Left cardiac atrium (tissue), 4 donors: ENCODE data around the gene ZNF407. TPM values are rescaled to one million over a fixed set of nuclear protein-coding genes. Genes with fewer than 3 reads are reported as not detected.

Source experiments
- ATAC-seq, 2 donors: fragments of 200-7000 bp; cut with Tn5 transposase; one replicate each; pipeline ENCODE4 v1.9.1; 2020; ENCODE audit warnings: mild to moderate bottlenecking in 2 of 2, moderate library complexity in 2 of 2
- DNase-seq: peaks from one replicate; pipeline ENCODE4 v3.0.0-alpha.2; 2020
- intact Hi-C, 2 donors: fragments of 100-400 bp; cut with DNase I; formaldehyde crosslinking; loops; one replicate each; pipeline versions ENCODE4 v1.14.1 to v1.15.1; 2022 to 2023
- total RNA-seq, 2 donors: library from RNA; stranded (reverse); fragmentation: NEBNext Ultra II Directional; extraction: Animal tissue kit (Norgen Biotek cat#: 25700); gene quantifications; one replicate each; pipeline ENCODE4 v1.2.1, GENCODE V29; 2021
- donor health status: DM: no; HTN: yes; CAD: no.
- donor health status: DM: no; HTN: yes; CAD: no; lungs with severe emphysema.
- donor health status: DM: yes; HTN: yes; CAD: no.
- donor health status: Dilated cardiomyopathy.

Gene ZNF407
- total RNA-seq, 2 donors from 2014 or later, result 10.1 to 10.6 TPM

DNA sequence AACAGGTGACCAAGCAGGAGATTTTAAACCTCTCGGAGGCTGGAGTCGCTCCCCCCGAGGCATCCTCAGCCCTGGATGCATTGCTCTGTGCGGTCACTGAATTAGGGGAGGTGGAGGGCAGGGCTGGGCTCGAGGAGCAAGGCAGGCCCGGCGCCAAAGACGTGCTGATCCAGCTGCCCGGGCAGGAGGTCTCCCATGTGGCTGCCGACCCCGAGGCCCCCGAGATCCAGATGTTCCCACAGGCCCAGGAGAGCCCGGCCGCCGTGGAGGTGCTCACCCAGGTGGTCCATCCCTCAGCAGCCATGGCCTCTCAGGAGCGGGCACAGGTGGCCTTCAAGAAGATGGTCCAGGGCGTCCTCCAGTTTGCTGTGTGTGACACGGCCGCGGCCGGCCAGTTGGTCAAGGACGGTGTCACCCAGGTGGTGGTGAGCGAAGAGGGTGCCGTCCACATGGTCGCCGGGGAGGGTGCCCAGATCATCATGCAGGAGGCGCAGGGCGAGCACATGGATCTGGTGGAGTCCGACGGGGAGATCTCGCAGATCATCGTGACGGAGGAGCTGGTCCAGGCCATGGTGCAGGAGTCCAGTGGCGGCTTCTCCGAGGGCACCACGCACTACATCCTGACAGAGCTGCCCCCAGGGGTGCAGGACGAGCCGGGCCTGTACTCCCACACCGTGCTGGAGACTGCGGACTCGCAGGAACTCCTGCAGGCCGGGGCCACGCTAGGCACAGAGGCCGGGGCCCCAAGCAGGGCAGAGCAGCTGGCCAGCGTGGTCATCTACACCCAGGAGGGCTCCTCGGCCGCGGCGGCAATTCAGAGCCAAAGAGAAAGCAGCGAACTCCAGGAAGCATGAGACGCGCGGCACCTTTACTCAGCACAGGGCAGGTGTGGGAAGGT, 466.2 kb downstream of the ZNF407 start:
- intact Hi-C loops, result no loop called here
- DNase-seq (no peak), ATAC-seq (no peak)

DNA sequence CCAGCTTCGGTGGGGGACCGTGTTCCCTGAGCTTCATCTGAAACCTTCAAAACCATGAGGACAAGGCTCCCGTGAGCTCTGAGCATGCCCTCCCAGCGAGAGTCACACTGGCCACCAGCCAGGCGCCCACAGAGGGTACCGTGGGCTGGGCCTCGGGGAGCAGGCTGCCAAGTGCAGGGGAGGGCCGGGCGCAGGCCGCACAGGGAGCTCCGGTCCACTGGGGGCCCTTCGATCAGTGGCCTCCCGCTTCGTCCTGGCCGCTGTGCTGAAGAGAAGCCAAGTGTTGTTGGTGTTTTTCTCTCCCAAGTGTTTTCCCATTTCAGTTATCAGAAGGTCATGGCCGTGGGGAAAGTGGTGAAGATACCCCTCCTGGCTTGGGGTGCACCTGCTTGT, 466.8 kb downstream of the ZNF407 start:
- DNase-seq, result no peak
- ATAC-seq, result no peak
- intact Hi-C loops, result no loop called here

DNA sequence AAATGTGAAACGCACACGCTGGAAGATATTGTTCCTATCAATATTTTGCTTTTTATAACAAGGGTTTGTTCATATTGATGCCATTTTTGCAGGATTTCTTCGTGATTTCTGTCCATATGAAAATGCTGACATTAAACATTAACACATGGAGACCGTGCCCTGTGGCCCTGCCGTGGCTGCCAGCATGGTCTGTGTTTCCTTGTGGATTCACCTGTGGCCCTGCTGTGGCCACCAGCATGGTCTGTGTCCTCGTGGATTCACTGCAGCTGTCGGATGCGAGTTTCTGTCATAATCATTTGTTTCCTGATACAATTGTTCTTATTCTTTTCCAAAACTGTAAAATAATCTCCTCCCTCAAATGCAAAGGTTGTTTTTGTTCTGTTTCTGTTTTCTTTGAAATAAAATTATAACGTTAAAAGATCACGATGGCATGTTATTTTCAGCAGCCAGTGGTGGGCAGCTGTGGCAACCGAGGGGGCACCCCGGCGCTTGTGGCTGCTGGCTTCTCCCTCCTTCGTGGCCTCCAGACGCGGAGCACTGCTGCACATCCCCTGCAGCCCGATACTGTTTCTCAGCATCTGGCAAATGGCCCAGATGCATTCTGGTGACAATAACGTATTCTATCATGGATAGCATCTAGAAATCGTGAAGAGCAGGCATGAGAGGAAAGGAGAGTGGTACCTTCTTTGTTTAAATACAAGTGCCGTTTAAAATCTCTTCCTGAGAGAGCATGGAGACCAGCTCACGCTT, 467.8 kb downstream of the ZNF407 start:
- no peak for DNase-seq
- intact Hi-C loops, result no loop called here
- no peak for ATAC-seq

DNA sequence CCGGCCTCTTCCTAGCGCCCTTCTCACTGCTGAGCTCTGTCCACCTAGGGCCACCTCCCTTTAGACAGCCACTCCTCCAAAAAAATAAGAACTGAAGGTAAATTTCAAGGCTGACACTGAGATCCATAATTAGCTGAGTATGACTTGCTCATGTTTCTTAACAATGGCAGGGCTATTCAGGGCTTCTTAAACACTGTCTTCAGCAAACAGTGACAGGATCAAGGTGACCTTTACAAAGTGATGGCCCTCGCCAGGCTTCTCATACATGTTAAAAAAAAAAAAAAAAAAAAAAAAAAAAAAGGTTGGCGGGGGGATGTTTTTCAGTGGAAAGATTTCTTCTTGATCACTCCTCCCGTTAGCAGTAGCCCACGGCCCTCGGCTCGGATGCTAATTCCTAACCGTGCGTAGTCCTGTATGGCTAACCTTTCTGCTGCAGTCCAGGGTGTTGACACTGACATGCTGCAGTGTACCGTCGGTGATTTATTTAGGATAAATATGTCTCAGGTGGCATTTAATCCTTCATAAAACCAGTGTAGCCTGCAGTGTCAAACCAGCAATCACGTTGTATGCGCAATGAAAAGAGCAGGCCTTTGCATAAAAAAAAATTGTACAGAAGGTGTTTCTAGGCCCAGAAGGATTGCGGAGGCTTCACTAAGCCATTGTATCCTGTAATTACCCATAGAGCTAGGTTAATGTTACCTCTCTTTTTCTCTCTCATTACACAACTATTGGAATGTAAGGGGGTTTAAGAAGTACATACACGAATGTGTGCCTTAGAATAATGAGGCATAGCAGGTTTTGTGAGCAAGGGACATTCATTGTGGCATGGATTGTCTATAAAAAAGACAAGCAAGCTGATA, 468.6 kb downstream of the ZNF407 start:
- DNase-seq (no peak), ATAC-seq (no peak)
- intact Hi-C loops, result no loop called here

DNA sequence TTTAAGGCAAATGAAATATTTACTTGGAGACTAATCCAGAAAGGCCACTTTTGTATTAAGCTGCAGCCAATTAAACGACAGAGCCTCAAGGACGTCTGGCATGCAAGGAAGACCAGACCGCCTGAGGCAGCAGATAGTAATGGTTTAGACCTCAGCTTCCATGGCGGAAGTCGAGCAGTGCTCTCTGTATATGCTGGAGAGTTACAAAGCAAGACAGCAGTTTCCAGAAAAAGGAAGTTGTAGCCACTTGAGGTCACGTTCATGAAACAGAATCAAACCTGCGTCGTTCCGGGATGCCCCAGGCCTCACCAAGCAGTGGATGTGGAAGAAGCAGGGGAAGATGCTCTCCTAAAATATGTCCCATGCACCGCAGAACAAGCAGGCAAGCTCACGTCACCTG, 469.3 kb downstream of the ZNF407 start:
- ATAC-seq (no peak), DNase-seq (no peak)
- intact Hi-C loops, result no loop called here

DNA sequence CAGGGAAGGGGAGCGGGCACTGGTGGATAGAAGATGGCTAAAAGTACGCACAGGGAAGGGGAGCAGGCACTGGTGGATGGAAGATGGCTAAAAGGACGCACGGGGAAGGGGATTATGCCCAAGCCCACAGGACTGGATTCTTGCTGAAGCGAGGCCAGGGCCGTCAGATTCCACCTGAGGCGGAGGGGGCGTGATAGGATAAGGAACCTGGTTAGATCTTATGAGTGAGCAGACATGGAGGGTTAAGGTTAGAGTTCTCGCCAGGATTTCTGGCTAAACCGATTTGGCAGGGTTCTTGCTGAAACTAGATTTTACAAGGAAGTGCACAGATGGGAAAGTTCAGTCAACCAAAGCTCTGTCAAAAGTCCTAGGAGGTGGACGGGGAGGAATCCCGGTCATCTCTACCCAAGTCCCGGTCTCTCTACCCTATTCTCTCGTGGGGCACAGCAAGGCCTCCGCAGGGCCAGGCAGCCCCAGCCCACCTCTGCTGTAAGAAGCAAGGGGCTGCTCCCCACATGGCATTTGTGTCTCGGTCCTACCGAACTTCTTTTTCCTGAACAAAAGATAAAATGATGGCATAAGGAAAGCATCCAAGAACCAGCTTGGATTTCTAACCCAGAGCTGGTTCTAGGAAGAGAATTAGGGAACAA, 470.5 kb downstream of the ZNF407 start:
- ATAC-seq (no peak), DNase-seq (no peak)
- intact Hi-C loops, result no loop called here

DNA sequence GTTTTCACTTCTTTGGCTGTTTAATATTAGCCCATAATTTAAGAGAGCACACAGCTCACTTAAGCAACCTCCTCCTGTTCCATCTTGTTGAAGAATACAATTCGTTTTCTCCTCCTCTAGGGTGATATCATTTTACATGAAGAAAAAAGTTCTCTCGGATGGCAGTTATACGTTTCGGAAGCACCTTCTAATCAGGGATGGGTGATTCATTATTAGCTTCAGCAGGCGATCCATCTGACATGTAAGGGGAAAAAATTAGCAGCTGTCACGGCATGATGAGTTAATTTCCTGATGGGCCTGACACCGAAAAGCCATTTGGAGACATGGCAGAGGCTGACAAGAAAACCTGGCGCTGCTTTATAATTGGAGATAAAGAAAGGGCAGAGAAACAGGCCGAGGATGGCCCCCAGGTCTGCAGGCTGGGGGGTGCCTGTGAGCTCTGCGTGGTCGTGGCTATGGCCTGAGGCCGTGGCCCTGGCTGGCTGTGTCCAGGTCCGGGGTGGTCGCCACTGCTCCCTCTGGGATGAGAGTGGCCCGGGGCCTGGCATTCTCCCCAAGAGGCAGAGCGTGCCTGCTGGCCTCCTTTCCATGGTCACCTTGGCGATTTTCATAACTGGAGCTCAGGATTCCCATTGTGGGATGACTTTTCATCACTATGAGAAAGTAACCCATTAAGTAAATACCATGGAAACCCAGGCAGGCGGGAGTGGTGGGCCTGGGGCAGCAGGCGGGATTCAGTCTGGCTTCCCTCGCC, 471.2 kb downstream of the ZNF407 start:
- intact Hi-C loops, result no loop called here
- DNase-seq (no peak), ATAC-seq (no peak)

DNA sequence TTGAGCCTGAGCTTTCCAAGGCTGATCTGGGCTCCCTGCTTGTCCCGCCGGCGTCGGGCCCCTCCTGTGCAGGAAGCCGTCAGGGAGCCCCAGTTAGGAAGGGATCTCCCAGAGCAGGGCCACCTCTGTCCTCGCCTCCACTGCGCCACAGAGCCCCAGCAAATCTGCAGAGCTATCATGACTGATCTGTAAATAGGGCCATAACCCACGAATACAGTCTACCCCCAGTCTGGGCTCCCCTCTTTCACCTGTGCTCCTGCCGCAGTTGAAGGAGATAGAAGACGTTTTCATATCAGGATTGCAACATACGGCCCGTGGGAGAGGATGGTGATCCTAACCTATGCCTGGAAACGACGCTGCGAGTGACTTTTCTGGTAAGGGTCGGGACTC, 472.6 kb downstream of the ZNF407 start:
- intact Hi-C loops, result no loop called here
- DNase-seq, result no peak
- ATAC-seq, result no peak

DNA sequence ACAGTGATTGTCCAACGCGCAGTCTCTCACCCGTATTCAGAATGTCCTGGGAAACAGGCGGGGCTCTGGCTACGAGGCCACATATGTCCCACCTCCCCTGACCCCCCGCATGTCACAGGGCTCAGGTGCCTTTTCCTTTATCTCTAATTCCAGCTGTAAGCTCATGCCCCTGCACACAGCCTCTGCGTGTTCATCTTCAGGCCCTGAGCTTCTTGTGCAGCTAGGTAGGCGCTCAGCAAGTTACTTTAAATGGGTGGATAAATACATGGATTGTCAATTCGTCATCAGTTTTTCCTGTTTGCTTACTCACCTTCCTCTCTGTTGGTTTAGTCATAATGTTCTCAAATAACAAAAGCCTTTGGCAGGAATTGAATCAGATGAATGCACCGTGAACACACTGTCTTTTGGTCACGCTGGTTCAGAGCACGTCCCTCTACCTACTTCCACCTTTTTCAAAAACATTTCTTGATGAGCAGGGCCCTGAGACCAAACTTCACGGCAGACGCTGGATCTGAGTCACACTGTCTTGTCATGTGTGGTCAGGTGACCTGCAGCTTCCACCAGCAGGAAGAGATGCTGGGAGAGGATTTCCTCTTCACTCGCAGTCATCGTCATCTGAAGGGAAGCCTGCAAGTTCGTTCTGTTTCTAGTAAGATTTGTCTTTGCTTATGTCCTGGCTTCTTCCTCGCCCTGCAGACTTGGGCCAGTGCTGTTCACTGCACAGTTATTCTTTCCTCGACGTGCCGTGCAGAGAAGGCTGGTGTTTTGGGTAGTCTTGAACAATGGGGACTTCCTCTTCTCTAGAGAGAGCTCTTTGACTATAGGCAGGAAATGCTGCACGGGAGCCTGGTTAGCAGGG, 473.2 kb downstream of the ZNF407 start:
- peak; percentile 57 to 67 for ATAC-seq
- intact Hi-C loops, result no loop called here
- DNase-seq, result peak; percentile 42

DNA sequence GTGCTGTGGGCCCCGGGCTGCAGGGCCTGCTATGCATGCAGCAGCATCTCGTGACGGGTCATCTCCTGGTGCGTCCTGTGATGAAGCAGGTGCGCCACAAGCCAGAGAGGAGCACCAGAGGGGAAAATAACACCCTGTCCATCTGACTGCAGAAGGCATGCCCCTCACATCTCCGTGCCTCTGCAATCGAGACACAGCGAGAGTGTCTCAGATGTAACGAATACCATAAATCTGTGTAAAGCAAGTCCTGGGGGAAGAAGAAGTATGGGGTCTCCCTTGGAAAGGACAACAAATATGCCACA, 473.8 kb downstream of the ZNF407 start:
- no peak for DNase-seq
- ATAC-seq, result no peak
- intact Hi-C loops, result no loop called here

DNA sequence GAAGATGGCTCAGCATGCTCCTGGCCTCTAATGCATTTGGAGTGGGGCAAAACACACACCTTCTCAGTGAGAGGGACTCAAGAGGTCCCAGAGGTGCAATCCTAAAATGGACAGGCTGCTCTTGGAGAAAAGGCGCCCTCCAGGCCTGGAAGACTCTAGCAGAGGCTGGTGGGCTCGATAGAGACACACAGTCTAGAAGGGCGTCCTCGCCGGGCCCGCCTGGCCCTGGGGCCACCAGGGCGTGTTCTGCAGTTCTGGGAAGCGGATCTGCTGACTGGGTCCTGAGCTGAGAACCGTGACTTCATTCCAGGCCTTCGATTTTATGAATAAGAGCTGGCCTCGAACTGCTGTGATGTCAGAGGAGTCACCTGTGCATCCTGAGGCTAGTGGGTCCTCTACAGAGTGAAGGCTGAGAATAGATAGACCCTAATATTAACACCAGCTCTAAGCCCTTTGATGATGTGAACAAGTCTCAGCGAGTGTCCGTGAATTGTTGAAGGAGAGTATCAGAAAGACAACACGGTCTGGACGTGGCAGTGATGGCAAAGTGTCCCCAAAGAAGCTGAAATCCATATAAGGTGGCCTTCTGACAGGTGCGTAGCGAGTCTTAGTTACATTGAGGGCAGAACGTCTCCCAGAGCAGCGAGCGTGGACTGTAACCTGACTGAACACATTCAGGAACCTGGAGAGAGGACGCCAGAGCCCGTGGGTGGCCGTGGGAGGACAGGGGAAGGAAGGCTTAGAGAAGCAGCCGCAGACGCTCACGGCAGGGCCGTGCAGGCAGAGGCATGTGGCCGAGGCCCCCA, 474.4 kb downstream of the ZNF407 start:
- DNase-seq (no peak), ATAC-seq (no peak)
- intact Hi-C loops, result no loop called here

DNA sequence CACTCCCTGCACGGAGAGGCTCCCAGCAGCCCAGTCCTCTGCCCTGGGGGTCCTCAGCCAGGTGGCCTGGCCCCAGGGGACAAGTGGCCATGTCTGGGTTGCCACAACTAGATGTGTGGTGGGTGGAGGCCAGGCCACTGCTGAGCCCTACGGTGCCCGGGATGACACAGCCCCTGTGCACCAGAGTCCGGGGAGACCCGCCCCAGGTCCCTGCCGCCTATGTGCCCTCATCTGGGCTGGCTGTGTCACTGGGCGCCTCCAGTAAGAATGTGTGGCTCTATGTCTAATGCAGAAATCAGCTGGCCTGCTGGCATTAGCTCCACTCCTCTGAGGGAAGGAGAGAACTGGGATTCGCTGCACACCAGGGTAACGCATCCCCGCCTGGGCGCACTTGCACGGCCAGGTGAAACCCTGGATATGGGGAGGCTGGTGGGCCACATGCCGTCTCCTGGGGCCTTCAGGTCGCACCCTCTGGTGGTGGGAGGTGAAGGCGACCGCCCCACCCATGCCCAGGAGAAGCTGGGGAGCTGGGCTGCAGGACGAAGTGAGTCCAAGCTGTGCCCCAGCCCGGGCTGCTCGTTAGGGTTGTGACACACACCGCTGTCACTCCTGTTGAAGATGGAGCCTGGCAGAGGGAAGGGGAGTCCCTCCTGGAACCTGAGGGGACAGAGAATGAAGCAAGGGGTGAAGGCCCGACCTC, 475.2 kb downstream of the ZNF407 start:
- ATAC-seq (no peak), DNase-seq (no peak)
- intact Hi-C loops, result no loop called here

DNA sequence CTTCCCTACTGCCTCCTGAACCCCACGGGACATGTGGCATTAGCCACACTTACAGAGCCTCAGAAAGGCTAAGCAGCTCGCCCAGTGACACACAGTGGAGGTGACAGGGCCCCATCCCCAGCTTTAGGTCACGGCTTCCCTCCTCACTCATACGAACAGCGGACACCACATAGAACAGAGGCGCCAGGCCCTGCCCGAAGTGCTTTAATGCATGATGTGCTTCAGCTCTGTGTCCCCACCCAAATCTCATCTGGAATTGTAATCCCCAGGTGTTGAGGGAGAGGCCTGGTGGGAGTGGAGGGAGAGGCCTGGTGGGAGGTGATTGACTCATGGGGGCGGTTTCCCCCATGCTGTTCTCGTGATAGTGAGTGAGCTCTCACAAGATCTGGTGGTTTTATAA, 476.0 kb downstream of the ZNF407 start:
- intact Hi-C loops, result no loop called here
- ATAC-seq (no peak), DNase-seq (no peak)

DNA sequence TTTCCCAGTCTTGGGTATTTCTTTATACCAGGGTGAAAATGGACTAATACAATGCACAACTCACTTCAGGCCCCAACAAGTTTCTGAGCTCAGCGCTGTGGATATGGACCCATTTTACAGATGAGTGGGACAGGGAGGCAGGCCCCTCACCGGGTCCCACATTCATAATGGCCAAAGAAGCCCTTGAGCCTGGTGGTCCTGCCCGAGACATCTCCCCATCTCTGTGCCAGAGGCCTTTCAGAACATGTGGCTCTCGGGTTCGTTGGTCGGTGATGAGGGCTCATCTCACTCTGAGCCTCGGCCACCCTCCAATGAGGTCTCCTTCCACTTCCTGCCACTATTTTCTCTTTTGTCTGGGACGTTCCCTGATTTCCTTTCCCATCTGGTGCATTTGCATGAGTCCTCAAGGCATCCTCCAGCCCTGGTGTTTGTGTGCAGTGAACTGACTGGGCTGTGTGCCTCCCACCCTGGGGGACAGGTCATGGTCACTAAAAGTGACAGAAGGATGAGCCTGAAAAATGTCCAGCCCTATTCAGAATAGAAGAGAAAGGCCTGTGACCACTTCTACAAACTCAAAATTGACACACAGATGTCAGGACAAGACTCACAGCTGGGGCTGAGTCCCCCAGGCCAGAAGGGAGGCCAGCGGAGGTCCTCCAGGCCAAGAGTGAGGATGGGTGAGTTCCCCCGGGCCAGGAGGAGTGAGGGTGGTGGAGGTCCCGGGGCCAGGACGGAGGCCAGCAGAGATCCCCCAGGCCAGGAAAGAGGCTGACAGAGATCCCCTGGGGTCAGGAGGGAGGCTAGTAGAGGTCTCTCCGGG, 476.7 kb downstream of the ZNF407 start:
- ATAC-seq (no peak), DNase-seq (no peak)
- intact Hi-C loops, result no loop called here

DNA sequence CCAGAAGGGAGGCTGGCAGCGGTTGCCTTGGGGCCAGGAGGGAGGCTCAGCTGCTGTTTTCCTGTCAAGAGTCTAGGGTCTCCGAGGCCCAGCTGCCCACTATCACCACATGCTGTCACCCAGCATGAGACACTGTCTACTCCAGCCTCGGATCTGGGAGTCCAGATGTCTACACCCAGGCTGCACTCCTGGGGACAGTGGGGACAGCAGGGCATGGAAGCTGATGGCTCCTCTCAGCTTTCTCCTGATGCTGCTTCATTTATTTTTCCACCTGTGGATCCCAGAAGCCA, 477.3 kb downstream of the ZNF407 start:
- intact Hi-C loops, result no loop called here
- ATAC-seq, result no peak
- no peak for DNase-seq

DNA sequence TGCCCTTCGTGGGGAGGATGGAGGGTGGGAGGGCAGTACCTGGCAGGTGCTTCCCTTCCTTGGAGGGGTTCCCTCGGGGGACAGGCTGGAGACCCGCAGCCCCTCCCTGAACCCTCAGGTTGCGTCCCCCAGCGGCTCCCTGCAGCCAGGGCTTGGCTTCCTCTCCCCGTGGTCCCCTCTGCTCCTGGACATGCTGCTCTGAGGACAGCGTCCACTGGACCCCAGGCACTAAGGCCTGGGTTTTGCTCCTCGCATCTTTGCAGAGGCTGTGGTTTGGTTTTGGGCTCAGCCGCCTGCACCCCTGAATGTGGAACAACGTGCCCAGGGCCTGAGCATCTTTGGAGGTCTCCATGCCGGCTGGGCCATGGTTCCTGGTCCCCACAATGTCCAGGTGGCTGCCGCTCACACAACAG, 477.8 kb downstream of the ZNF407 start:
- DNase-seq, result no peak
- intact Hi-C loops, result no loop called here
- ATAC-seq, result no peak
